Vagina (tissue), 2 donors: ENCODE results near the gene FUT8. TPM values are rescaled to one million over a fixed set of nuclear protein-coding genes. Genes with fewer than 3 reads are reported as not detected.
"Not testable (repeated sequence)": the region's sequence is repeated elsewhere in the genome, so short reads cannot be mapped to it uniquely, and the experiment has no call there.

ENCODE experiments used
- DNase-seq, 2 donors: peaks; one replicate each; pipeline ENCODE4 v3.0.0-alpha.2; 2017; ENCODE audit errors: extremely low spot score in 2 of 2
- H3K27ac ChIP-seq: fragments of 200-600 bp; sonication (generic); one replicate; pipeline ENCODE4 v1.5.1; 2019
- H3K27me3 ChIP-seq: fragments of 200-600 bp; sonication (generic); one replicate; pipeline ENCODE4 v1.5.1; 2019
- H3K36me3 ChIP-seq, 2 donors: fragments of 200-600 bp; sonication (generic); one replicate each; pipeline ENCODE4 v1.5.1; 2017 to 2019
- H3K4me1 ChIP-seq: fragments of 200-600 bp; sonication (generic); one replicate; pipeline ENCODE4 v1.5.1; 2019
- H3K4me3 ChIP-seq, 2 donors: fragments of 200-600 bp; sonication (generic); 1 replicate in 1 of 2; 2 replicates in 1 of 2; pipeline ENCODE4 v1.5.1; 2016 to 2019
- H3K9me3 ChIP-seq: fragments of 200-600 bp; sonication (generic); one replicate; pipeline ENCODE4 v1.5.1; 2019
- POLR2A ChIP-seq, 2 donors: fragments of 450-650 bp; IDR thresholded peaks; one replicate each; pipeline ENCODE4 v1.6.1; 2017; ENCODE audit warnings: antibody characterized with exemption in 2 of 2, mild to moderate bottlenecking in 2 of 2, moderate library complexity in 2 of 2
- POLR2AphosphoS5 ChIP-seq, 2 donors: sonication (generic); formaldehyde crosslinking; IDR thresholded peaks; one replicate each; pipeline ENCODE4 v1.9.0; 2017; ENCODE audit warnings: antibody characterized with exemption in 2 of 2, mild to moderate bottlenecking in 2 of 2, low read depth in 1 of 2; ENCODE audit not compliant: insufficient read depth in 1 of 2
- intact Hi-C: fragments of 100-400 bp; cut with DNase I; formaldehyde crosslinking; loops from one replicate; pipeline ENCODE4 v1.15.1; 2023
- total RNA-seq: library from RNA; depleted of rRNA; stranded (reverse); fragments of >200 nt; gene quantifications from one replicate; pipeline ENCODE4 v1.2.3, GENCODE V29; 2016
- TF ChIP-seq, protein P1 (sequence below), 3 experiments: fragments of 450-650 bp in 2 of 3; fragments of 200-600 bp in 1 of 3; sonication (generic) in 1 of 3; IDR thresholded peaks; one replicate each; pipeline ENCODE4 v1.5.1; 2017 to 2019; ENCODE audit warnings: antibody characterized with exemption in 3 of 3, mild to moderate bottlenecking in 2 of 3, moderate library complexity in 2 of 3

Gene FUT8
- total RNA-seq, 1 donor from 2014 or later, result 35.1 TPM

DNA sequence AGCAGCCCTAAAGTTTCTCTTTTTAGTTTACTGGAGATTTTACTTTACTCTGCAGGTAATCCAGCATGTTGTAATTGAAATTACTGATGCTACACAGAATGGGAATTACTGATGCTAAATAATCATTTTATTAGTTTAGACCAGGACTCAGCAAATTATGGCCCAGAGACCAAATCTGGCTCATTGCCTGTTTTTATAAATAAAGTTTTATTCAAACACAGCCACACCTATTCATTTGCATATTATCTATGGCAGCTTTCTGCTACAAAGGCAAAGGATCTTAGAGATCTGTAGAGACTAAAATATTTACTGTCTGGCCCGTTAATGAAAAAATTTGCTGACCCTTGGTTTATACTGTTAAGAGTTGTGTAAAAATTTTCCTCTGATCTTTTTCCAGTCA is 216.1 kb downstream of the FUT8 start:
- no peak for DNase-seq
- intact Hi-C loops, result no loop called here
- no peaks in the 10 kb centered on the region for H3K9me3 ChIP-seq
- no peak overlapping the region for H3K4me3 ChIP-seq
- no peaks in the 10 kb centered on the region for H3K27me3 ChIP-seq
- no peaks in the 10 kb centered on the region for H3K4me1 ChIP-seq
- TF ChIP-seq, protein P1, sequence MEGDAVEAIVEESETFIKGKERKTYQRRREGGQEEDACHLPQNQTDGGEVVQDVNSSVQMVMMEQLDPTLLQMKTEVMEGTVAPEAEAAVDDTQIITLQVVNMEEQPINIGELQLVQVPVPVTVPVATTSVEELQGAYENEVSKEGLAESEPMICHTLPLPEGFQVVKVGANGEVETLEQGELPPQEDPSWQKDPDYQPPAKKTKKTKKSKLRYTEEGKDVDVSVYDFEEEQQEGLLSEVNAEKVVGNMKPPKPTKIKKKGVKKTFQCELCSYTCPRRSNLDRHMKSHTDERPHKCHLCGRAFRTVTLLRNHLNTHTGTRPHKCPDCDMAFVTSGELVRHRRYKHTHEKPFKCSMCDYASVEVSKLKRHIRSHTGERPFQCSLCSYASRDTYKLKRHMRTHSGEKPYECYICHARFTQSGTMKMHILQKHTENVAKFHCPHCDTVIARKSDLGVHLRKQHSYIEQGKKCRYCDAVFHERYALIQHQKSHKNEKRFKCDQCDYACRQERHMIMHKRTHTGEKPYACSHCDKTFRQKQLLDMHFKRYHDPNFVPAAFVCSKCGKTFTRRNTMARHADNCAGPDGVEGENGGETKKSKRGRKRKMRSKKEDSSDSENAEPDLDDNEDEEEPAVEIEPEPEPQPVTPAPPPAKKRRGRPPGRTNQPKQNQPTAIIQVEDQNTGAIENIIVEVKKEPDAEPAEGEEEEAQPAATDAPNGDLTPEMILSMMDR (IDR thresholded peaks at IDR 0.05), result no peak
- TF ChIP-seq POLR2A (IDR thresholded peaks at IDR 0.05) (no peak), POLR2AphosphoS5 (IDR thresholded peaks at IDR 0.05; ENCODE audit: insufficient read depth in 1 of 2, low read depth in 1 of 2) (no peak)
- no peak overlapping the region for H3K27ac ChIP-seq
- no peaks in the 10 kb centered on the region for H3K36me3 ChIP-seq

GRCh38 chr14:65631040-65631439 is 218.5 kb downstream of the FUT8 start:
- Histone ChIP-seq H3K27me3 (no peaks in the 10 kb centered on the region), H3K27ac (no peak overlapping the region), H3K4me1 (no peaks in the 10 kb centered on the region), H3K36me3 (no peaks in the 10 kb centered on the region), H3K9me3 (no peaks in the 10 kb centered on the region), H3K4me3 (no peak overlapping the region)
- DNase-seq, result no peak
- intact Hi-C loops, result no loop called here
- no peak for TF ChIP-seq POLR2AphosphoS5 (IDR thresholded peaks at IDR 0.05; ENCODE audit: insufficient read depth in 1 of 2, low read depth in 1 of 2)
- TF ChIP-seq POLR2A (IDR thresholded peaks at IDR 0.05), result no peak
- TF ChIP-seq, protein P1 (IDR thresholded peaks at IDR 0.05), result no peak

DNA sequence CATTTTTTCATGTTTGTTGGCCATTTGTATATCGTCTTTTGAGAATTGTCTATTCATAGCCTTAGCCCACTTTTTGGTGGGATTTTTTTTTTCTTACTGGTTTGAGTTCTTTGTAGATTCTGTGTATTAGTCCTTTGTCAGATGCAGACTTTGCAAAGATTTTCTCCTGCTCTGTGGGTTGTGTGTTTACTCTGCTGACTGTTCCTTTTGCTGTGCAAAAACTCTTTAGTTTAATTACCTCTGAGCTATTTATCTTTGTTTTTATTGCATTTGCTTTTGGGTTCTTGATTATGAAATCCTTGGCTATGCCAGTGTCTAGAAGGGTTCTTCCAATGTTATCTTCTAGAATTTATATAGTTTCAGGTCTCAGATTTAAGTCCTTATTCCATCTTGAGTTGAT is 220.0 kb downstream of the FUT8 start:
- no peaks in the 10 kb centered on the region for H3K36me3 ChIP-seq
- H3K4me3 ChIP-seq, result no peak overlapping the region
- no peak overlapping the region for H3K27ac ChIP-seq
- no peak for TF ChIP-seq POLR2A (IDR thresholded peaks at IDR 0.05)
- TF ChIP-seq, protein P1 (IDR thresholded peaks at IDR 0.05), result no peak
- no peak for TF ChIP-seq POLR2AphosphoS5 (IDR thresholded peaks at IDR 0.05; ENCODE audit: insufficient read depth in 1 of 2, low read depth in 1 of 2)
- no peaks in the 10 kb centered on the region for H3K27me3 ChIP-seq
- H3K4me1 ChIP-seq, result no peaks in the 10 kb centered on the region
- no peaks in the 10 kb centered on the region for H3K9me3 ChIP-seq
- intact Hi-C loops, result no loop called here
- DNase-seq, result no peak

DNA sequence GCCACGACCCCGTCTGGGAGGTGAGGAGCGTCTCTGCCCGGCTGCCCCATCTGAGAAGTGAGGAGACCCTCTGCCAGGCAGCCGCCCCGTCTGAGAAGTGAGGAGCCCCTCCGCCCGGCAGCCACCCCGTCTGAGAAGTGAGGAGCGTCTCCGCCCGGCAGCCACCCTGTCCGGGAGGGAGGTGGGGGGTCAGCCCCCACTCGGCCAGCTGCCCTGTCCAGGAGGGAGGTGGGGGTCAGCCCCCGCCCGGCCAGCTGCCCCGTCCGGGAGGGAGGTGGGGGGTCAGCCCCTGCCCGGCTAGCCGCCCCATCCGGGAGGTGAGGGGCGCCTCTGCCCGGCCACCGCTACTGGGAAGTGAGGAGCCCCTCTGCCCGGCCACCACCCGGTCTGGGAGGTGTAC is 221.1 kb downstream of the FUT8 start:
- intact Hi-C loops, DNase-seq, H3K36me3 ChIP-seq: not testable (repeated sequence)

GRCh38 chr14:65637780-65638179 is 225.2 kb downstream of the FUT8 start:
- intact Hi-C loops, result no loop called here
- H3K9me3 ChIP-seq, result no peaks in the 10 kb centered on the region
- no peak for TF ChIP-seq POLR2AphosphoS5 (IDR thresholded peaks at IDR 0.05; ENCODE audit: insufficient read depth in 1 of 2, low read depth in 1 of 2)
- TF ChIP-seq, protein P1 (IDR thresholded peaks at IDR 0.05), result no peak
- TF ChIP-seq POLR2A (IDR thresholded peaks at IDR 0.05), result no peak
- no peak for DNase-seq
- no peak overlapping the region for H3K27ac ChIP-seq
- no peaks in the 10 kb centered on the region for H3K4me1 ChIP-seq
- H3K27me3 ChIP-seq, result no peaks in the 10 kb centered on the region
- no peaks in the 10 kb centered on the region for H3K36me3 ChIP-seq
- no peak overlapping the region for H3K4me3 ChIP-seq

More for the DNA sequence above, 221.1 kb downstream of the FUT8 start:
- not testable (repeated sequence) for H3K27ac ChIP-seq, H3K4me3 ChIP-seq, H3K4me1 ChIP-seq, H3K27me3 ChIP-seq, H3K9me3 ChIP-seq

DNA sequence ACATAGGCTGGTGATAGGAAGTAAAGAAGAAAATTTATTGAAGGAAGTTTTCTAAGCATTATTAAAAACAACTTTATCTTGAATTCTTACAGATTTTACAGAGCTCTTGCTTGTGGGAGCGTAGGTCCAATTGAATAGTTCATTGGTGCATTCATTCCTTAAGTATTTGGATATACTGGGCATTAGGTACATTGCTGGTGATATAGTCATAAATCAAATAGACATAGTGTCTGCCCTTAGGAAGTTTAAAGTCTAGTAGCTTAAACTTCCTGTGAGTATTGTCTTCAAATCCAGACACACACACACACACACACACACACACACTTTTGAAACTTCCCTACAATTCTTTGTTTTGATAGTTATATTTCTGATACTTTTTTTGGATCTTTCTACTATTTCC is 226.7 kb downstream of the FUT8 start:
- DNase-seq, result no peak
- intact Hi-C loops, result no loop called here
- Histone ChIP-seq H3K27me3 (no peaks in the 10 kb centered on the region), H3K4me3 (no peak overlapping the region), H3K27ac (no peak overlapping the region), H3K36me3 (no peaks in the 10 kb centered on the region), H3K4me1 (no peaks in the 10 kb centered on the region), H3K9me3 (no peaks in the 10 kb centered on the region)
- TF ChIP-seq POLR2AphosphoS5 (IDR thresholded peaks at IDR 0.05; ENCODE audit: insufficient read depth in 1 of 2, low read depth in 1 of 2) (no peak), POLR2A (IDR thresholded peaks at IDR 0.05) (no peak)
- TF ChIP-seq, protein P1 (IDR thresholded peaks at IDR 0.05), result no peak
